ENCODE results near the gene FOXF2. TPM values are rescaled to one million over a fixed set of nuclear protein-coding genes. Genes with fewer than 3 reads are reported as not detected.

The FOXF2 gene
- total and polyA plus RNA-seq, 2 of the 4 experiments (the other 2 are of a cell fraction), result 2.5 to 16.3 TPM

- TF ChIP-seq ELK1 (IDR thresholded peaks at IDR 0.05; ENCODE audit: borderline replicate concordance, low read depth, low read length) (no peak), CHD1 (IDR thresholded peaks at IDR 0.05; ENCODE audit: low read depth, low read length) (no peak), NFE2L2 (IDR thresholded peaks at IDR 0.05; ENCODE audit: low read depth, low read length) (no peak), MAZ (IDR thresholded peaks at IDR 0.05; ENCODE audit: borderline replicate concordance, low read depth, low read length) (no peak)
Measured at GRCh38 chr6:1437553-1438406, 48.4 kb downstream of the FOXF2 start (continued).

Measured in IMR-90 (cell line).